Gastrocnemius medialis (tissue), 4 donors: ENCODE data around the gene TTC23.

Source experiments
- CTCF ChIP-seq, 5 experiments: fragments of 450-650 bp in 3 of 5; fragments of 200-600 bp in 2 of 5; sonication (generic) in 2 of 5; IDR thresholded peaks in 4 of 5; conservative IDR thresholded peaks in 1 of 5; 1 replicate in 4 of 5; 2 replicates in 1 of 5; pipeline ENCODE4 v1.5.1; 2016 to 2019; ENCODE audit warnings: antibody characterized with exemption in 5 of 5, mild to moderate bottlenecking in 3 of 5, moderate library complexity in 3 of 5
- POLR2A ChIP-seq, 2 donors: fragments of 450-650 bp; IDR thresholded peaks; one replicate each; pipeline ENCODE4 v1.6.1; 2017; ENCODE audit warnings: antibody characterized with exemption in 2 of 2, mild to moderate bottlenecking in 2 of 2, moderate library complexity in 2 of 2

DNA sequence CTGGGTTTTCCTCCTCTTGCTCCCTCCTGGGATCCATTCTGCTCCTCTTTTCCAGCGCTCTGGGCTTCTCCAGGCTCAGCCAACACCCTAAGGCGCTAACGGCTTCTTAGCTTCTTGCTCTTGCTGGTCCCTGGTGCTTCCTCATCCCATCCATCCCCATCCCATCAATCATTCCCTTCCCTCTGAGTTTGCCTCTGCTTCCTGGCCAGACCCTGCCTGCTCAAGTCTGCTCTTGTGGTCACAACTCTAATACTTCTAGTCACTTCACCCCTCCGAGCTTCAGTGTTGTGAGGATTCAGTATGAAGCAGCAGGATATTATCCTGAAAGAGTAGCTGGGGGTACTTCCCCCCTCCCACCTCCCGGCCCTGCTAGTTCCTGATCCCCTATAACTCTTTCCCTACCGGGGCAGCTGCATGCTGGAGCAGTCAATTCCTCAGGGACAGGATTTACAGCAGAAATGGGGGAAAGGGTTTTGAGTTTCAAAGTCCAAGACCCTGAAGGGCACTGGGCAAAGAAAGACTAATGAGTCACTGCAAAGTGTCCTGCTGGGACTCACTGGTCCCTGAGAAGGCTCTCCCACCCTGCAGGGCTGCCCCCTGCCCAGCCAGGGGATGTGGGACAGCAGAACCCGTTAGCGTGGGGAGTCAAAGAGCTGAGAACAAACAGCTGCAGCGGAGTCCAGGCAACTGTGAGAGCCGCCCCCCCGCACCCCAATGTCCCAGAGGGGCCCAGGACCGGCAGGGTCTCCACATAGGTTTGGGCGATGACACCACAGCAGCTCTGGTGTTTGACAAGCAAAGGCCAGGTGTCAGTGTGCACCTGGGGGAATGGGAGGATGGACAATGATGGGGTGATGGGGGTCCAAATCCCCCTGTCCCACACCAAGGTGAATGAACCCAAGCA is 146.8 kb downstream of the TTC23 start:
- no peak for TF ChIP-seq CTCF (IDR thresholded peaks at IDR 0.05 in 4 of 5, conservative IDR thresholded peaks at IDR 0.05 in 1 of 5)
- TF ChIP-seq POLR2A (IDR thresholded peaks at IDR 0.05): no peak
